OCI-LY3 (cell line): ENCODE measurements around the gene CLEC3B.

Experiments
- H2AFZ ChIP-seq: fragments of 200-600, 300-600 bp; shearing (Covaris generic); 2 replicates; pipeline ENCODE4 v1.6.0; 2014; ENCODE audit warnings: antibody characterized with exemption, low read depth, low read length
- H3K27ac ChIP-seq: fragments of 200-600, 300-600 bp; sonication (generic); 2 replicates; pipeline ENCODE4 v1.5.1; 2014; ENCODE audit warnings: mild to moderate bottlenecking, low read length, moderate library complexity, mixed read lengths
- H3K27me3 ChIP-seq: fragments of 200-600, 300-600 bp; sonication (generic); 2 replicates; pipeline ENCODE4 v1.6.1; 2014; ENCODE audit warnings: low read depth, low read length, mixed read lengths
- H3K36me3 ChIP-seq: fragments of 200-600, 300-600 bp; sonication (generic); replicated peaks from 2 replicates; pipeline ENCODE3; 2014; ENCODE audit warnings: low read depth, low read length, mixed read lengths
- H3K4me1 ChIP-seq: fragments of 300-600, 200-600 bp; sonication (generic); 2 replicates; pipeline ENCODE4 v1.6.1; 2014; ENCODE audit warnings: low read length, mixed read lengths
- H3K4me2 ChIP-seq: fragments of 200-600, 300-600 bp; sonication (generic); 2 replicates; pipeline ENCODE4 v1.6.1; 2014; ENCODE audit warnings: low read length, mixed read lengths
- H3K4me3 ChIP-seq: fragments of 300-600, 200-600 bp; sonication (generic); 2 replicates; pipeline ENCODE4 v1.5.1; 2014; ENCODE audit warnings: antibody characterized with exemption, mild to moderate bottlenecking, low read length, moderate library complexity
- H3K79me2 ChIP-seq: fragments of 300-600, 200-600 bp; shearing (Covaris generic); 2 replicates; pipeline ENCODE4 v1.6.1; 2014; ENCODE audit warnings: mild to moderate bottlenecking, low read length, mixed read lengths
- H3K9ac ChIP-seq: fragments of 300-600, 200-600 bp; shearing (Covaris generic); 2 replicates; pipeline ENCODE4 v1.6.0; 2014; ENCODE audit warnings: mild to moderate bottlenecking, low read length, moderate library complexity
- H3K9me3 ChIP-seq: fragments of 200-600, 300-600 bp; shearing (Covaris generic); 2 replicates; pipeline ENCODE4 v1.6.1; 2014; ENCODE audit warnings: low read length, mixed read lengths; ENCODE audit not compliant: insufficient read depth
- H4K20me1 ChIP-seq: fragments of 200-600, 300-600 bp; sonication (generic); 2 replicates; pipeline ENCODE4 v1.6.1; 2016; ENCODE audit warnings: low read length, mixed read lengths; ENCODE audit not compliant: insufficient read depth
- EZH2phosphoT487 ChIP-seq: fragments of 200-600 bp; shearing (Covaris generic); IDR thresholded peaks from 2 replicates; pipeline ENCODE4 v1.6.1; 2018; ENCODE audit warnings: antibody characterized with exemption, mixed run types, low read depth
- TF ChIP-seq, protein P1 (sequence below): fragments of 200-600, 300-600 bp; sonication (generic); IDR thresholded peaks from 2 replicates; pipeline ENCODE4 v1.5.1; 2014; ENCODE audit warnings: antibody characterized with exemption, low read length, low read depth

Gene CLEC3B

GRCh38 chr3:45026038-45026437, at the start of gene CLEC3B:
Gene CLEC3B, plus strand, starts transcription at chr3:45026303. Its CDS starts 60 bp downstream, at chr3:45026363.
- Histone ChIP-seq H3K36me3 (no peaks in the 10 kb centered on the region), H2AFZ (no peak within 1 kb of the TSS), H3K9me3 (no peaks in the 10 kb centered on the region), H3K4me2 (no peak within 1 kb of the TSS), H3K27me3 (no peaks in the 10 kb centered on the region), H4K20me1 (no peaks in the 10 kb centered on the region), H3K79me2 (no peaks in the 10 kb centered on the region), H3K9ac (no peak within 1 kb of the TSS), H3K4me3 (no peak within 1 kb of the TSS), H3K27ac (no peak within 1 kb of the TSS), H3K4me1 (no peaks in the 10 kb centered on the region)
- no peak for TF ChIP-seq EZH2phosphoT487
- TF ChIP-seq, protein P1, sequence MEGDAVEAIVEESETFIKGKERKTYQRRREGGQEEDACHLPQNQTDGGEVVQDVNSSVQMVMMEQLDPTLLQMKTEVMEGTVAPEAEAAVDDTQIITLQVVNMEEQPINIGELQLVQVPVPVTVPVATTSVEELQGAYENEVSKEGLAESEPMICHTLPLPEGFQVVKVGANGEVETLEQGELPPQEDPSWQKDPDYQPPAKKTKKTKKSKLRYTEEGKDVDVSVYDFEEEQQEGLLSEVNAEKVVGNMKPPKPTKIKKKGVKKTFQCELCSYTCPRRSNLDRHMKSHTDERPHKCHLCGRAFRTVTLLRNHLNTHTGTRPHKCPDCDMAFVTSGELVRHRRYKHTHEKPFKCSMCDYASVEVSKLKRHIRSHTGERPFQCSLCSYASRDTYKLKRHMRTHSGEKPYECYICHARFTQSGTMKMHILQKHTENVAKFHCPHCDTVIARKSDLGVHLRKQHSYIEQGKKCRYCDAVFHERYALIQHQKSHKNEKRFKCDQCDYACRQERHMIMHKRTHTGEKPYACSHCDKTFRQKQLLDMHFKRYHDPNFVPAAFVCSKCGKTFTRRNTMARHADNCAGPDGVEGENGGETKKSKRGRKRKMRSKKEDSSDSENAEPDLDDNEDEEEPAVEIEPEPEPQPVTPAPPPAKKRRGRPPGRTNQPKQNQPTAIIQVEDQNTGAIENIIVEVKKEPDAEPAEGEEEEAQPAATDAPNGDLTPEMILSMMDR = no peak

DNA sequence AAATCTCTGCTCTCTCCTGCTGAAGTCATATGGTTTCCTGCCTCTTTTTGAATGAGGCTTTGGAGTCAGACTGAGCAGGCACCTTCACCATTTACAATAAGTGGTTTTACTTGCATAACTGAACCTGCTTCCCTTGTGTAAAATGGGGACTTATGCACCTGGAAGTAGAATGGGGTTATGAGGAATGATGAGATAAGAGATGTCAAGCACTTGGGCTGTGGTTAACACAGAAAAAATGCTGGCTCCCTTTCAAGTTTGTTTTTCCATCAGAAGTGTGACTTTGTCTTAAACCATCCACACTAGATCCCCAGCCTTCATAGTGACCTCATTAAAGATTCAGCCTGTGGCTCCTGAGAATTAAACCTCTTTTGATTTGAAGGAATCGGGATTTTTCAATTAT, 44.9 kb upstream of the CLEC3B start:
- Histone ChIP-seq H3K79me2 (peaks cover 99% of the 10 kb centered on the region), H3K36me3 (peaks cover 54% of the 10 kb centered on the region), H3K27ac (no peak overlapping the region), H3K9ac (no peak overlapping the region), H3K9me3 (no peaks in the 10 kb centered on the region), H3K4me2 (peak overlapping the region; percentile 27; the same call in 1 of the 2 replicates), H3K4me1 (peaks cover 28% of the 10 kb centered on the region), H3K27me3 (no peaks in the 10 kb centered on the region), H4K20me1 (peaks cover 65% of the 10 kb centered on the region), H2AFZ (no peak overlapping the region), H3K4me3 (no peak overlapping the region)
- TF ChIP-seq EZH2phosphoT487 = no peak
- TF ChIP-seq, protein P1 = no peak

DNA sequence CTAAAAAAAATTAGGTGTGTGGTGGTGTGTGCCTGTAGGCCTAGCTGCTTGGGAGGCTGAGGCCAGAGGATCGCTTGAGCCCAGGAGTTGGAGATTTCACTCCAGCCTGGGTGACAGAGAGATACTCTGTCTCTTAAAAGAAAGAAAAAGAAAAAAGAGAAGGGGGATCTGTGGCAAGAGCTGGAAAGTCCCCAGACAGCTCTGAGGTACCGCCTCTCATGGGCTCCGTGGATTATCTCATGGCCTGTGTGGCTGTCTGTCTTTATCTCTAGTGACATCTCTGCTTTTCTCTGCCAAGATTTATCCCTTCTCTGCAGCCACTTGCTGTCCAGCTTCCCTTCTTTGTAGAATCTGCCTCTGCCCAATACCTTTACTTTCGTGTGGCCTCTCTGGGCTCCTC, 44.4 kb upstream of the CLEC3B start:
- no peak overlapping the region for H3K27ac ChIP-seq
- H2AFZ ChIP-seq = no peak overlapping the region
- TF ChIP-seq EZH2phosphoT487 = no peak
- TF ChIP-seq, protein P1 = no peak
- no peaks in the 10 kb centered on the region for H3K9me3 ChIP-seq
- peaks cover 99% of the 10 kb centered on the region for H3K79me2 ChIP-seq
- H3K27me3 ChIP-seq = no peaks in the 10 kb centered on the region
- peaks cover 28% of the 10 kb centered on the region for H3K4me1 ChIP-seq
- peaks cover 56% of the 10 kb centered on the region for H3K36me3 ChIP-seq
- peak overlapping the region; percentile 27; the same call in 1 of the 2 replicates for H3K4me2 ChIP-seq
- no peak overlapping the region for H3K4me3 ChIP-seq
- peaks cover 65% of the 10 kb centered on the region for H4K20me1 ChIP-seq
- H3K9ac ChIP-seq = no peak overlapping the region

- Histone ChIP-seq H3K4me2 (no peak overlapping the region), H3K27me3 (no peaks in the 10 kb centered on the region), H3K36me3 (peaks cover 54% of the 10 kb centered on the region), H3K9ac (no peak overlapping the region), H2AFZ (no peak overlapping the region), H4K20me1 (peaks cover 71% of the 10 kb centered on the region), H3K9me3 (no peaks in the 10 kb centered on the region), H3K27ac (no peak overlapping the region), H3K4me1 (peaks cover 19% of the 10 kb centered on the region), H3K79me2 (peaks cover 99% of the 10 kb centered on the region), H3K4me3 (no peak overlapping the region)
- no peak for TF ChIP-seq EZH2phosphoT487
- TF ChIP-seq, protein P1 = no peak
Observed at GRCh38 chr3:44982817-44983216, 43.3 kb upstream of the CLEC3B start.
